Measurements from ENCODE around the gene KCNAB2.

The KCNAB2 gene

DNA sequence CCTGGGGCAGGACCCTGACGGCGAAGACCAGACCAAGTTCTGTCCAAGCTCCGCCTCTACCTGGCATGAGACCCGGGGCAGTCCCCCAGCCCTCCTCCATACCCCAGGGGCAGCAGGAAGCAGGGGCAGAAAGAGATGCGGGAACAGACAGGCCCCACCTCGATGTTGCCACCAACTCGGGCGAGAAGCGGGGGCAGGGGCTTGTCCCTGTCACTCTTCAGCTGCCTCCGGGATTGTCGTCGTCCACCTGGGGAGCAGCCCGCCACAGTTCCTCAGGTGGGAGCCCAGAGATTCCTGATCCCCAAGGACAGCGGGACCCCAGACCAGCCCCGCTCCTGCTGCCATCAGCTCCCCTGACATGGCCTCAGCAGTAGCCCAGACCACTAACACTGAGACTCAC lies 79.7 kb downstream of the KCNAB2 start:
- no peak for DNase-seq (ENCODE audit: low spot score)
- no peak for FAIRE-seq

DNA sequence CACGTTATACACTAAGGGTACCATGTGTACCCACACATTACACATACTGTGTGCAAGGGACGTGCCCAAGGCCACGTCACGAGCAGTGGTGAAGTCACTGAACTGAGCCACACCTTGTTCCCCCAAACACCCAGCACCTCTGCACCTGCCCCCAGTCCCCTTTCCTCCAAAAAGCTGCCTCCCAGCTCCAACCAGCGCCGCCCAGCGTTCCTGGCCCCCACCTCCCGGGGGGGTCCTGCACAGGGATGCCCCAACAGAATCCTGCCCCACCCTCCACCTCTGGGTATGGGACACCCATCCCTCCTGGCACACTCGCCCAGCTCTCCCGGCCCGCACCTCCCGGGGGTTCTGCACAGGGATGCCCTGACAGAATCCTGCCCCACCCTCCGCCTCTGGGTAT lies 80.3 kb downstream of the KCNAB2 start:
- FAIRE-seq: no peak
- no peak for DNase-seq (ENCODE audit: low spot score)

DNA sequence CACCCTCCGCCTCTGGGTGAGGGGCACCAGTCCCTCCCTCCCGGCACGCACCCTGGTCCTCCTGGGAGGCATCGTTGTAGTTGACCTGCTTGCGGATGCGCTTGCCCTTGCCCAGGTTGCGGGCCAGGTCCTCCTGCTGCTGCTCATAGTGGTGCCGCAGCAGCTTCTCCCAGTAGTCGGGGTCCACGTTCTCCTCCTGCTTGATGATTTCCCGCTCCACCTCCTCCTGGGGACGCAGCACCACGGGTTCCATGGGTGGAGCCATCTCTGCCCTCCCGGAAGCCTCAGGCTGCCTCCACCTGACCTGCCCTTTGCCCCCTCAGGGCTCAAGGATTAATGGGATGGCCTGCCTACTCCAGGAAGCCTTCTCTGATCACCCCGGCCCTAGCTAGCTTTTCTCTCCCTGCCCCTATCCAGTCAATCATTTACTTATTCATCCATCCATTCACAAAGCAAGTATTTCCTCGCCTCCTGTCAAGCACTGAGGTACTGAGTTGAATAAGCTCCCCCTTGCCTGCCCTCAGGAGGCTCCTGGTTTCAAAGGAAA lies 80.9 kb downstream of the KCNAB2 start:
- DNase-seq (ENCODE audit: low spot score): no peak
- FAIRE-seq: no peak

DNA sequence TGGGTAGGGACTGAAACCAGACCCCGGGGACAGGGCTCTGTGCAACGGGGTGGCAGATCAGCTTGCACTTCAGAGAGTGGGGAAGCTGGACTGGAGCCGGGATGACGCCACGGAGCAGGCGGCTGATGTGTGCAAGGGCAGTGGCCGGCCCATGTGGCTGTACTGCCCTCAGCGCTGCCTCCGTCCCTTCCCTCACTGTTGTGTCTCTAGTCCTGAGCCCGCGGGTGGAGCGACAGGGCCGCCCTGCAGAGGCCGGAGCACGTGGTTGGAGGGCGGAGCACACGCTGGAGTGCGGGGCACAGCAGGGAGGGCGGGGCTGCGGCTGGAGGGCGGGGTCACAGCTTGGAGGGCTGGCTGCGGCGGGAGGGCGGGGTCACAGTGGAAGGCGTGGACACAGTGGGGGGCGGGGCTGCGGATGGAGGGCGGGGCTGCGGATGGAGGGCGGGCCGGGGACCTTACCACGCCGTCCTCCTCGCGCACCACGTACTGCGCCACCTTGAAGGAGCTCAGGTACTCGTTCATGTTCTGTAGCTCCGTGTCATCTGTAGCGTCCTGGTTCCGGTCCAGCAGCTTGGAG lies 82.0 kb downstream of the KCNAB2 start:
- DNase-seq (ENCODE audit: low spot score) (no peak), FAIRE-seq (no peak)

DNA sequence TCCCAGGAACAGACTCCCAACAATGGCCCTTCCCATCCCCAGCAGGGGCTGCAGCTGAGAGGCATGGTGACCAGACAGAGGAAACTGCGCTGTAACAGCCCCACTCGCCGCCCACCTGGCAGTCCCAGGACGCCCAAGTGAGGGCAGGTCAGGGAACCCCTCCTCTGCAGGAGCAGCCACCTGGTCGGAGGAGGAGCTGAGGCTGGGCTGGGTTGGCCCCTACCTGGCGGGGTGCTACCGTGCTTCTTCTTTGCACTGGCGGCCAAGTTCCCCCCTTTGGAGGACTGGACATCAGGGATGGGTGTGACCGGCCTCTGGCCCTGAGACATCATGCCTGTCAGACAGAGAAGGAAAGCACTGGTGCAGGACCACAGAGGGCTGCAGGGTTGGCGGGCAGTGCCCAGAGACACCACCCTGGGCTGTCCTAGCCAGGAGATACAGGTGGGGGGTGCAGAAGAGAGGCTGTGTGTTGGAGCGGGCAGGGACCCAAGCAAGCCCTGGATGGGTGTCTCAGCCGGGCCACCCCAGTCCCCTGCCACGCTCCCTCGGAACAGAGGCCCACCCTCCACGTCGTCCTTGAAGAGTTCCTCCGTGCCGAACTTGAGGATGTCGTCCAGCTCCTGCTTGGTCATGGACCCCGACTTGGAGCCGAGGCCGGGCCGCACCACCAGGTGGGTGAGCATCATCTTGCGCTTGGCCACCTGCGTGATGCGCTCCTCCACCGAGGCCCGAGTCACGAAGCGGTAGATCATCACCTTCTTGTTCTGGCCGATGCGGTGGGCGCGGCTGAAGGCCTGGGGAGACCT lies 82.8 kb downstream of the KCNAB2 start:
- DNase-seq (ENCODE audit: low spot score): no peak
- no peak for FAIRE-seq

DNA sequence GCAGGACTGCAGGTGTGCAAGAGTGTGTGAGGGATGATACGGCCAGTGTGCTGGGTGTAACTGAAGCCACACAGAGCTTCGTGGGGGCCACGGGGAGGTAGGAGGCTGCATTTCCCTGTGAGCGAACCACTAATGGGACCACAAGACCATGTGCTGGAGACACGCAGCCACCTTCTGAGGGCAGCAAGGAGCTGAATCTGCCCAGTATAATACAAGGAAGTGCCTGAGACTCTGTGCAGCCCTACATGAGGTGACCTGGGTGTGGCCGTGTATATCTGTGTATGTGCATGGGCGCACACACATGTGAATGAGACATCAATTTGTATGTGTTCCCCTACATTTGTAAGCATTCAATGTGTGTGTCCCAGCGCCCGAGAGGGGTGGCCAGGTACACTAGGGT lies 83.6 kb downstream of the KCNAB2 start:
- DNase-seq (ENCODE audit: low spot score) (no peak), FAIRE-seq (no peak)

DNA sequence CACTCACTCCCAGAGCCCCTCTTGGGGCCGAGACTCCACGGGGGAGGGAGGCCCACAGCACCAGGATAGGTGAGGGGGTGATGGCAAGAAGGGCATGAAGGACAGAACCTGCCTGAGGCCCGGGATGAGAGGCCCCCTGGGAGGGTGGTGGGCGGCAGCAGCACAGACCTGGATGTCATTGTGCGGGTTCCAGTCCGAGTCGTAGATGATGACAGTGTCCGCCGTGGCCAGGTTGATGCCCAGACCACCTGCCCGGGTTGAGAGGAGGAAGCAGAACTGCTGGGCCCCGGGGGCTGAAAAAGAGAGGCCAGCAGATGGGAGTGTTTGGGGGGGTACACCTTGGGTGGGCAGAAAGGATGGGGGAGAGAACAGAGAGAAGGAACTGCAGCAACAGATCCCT lies 84.3 kb downstream of the KCNAB2 start:
- FAIRE-seq (no peak), DNase-seq (ENCODE audit: low spot score) (no peak)

DNA sequence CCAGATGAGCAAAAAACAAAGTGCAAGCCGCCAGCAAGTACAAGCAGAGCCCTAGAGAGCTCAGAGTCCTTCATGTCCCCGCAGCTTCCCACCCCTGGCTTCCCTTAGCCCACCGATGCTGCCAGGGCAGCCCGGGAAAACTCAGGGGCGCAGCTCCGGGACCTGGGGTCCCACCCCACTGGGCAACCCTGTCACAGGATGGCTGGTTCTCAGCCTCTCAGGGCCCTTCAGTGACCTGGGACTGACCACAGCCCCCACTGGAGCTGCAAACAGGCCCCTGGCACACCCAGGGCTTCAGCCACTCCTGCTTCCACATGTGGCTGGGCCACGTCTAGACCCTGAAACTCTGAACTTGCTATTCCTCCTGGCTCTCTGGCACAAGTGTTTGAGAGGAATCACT lies 84.9 kb downstream of the KCNAB2 start:
- FAIRE-seq (no peak), DNase-seq (ENCODE audit: low spot score) (no peak)

DNA sequence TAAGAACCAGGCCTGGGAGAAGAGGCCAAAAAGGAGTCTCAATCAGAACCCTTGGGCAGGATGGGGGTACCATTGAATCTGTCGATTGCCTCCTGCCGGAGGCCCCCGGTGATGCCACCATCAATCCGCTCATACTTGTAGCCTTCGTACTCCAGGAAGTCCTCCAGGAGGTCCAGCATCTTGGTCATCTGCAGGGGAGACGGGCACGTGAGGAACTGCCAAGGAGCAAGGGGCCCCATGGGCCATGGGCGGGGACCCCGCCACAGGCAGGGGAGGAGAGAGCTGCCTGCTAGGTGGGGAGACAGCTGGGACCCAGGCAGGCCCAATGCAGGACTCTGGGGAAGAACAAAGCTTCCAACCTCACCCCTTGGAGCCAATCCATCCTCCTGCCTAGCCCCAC lies 85.9 kb downstream of the KCNAB2 start:
- DNase-seq (ENCODE audit: low spot score): no peak
- FAIRE-seq: no peak

DNA sequence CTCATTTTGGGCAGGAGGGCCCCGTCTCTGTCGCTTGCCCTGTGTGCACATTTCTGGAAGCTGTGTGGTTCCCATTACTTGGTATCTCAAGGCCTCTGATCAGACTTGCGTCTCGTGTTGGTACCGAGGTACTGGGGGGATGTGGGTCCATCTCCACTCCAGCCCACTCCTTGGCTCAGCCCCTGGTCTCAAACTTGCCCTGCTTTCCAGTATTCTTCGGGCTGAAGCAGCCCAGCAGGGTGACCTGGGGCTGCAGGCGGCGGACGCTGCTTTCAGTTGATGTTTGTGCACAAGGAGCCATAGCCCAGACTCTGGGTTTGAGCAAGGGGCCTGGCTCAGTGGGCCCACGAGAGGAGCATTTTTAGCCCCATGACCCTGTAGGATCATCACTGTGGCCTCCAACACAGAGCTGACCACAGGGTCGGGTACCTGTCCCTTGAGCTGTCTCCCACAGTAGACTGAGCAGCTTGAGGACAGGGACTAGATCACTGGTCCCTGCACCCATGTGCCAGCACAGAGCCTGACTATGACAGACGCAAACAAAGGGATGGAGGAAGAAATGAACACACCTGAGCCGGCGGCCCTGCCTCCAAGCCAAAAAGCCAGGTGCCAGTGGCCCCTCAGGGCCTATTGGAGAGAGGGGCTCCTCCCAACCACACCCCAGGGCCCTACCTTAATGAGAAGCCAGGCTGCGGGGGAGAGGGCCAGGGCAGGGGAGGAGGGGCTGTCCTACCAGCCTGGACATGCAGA lies 87.6 kb downstream of the KCNAB2 start:
- FAIRE-seq: no peak
- DNase-seq (ENCODE audit: low spot score): no peak

DNA sequence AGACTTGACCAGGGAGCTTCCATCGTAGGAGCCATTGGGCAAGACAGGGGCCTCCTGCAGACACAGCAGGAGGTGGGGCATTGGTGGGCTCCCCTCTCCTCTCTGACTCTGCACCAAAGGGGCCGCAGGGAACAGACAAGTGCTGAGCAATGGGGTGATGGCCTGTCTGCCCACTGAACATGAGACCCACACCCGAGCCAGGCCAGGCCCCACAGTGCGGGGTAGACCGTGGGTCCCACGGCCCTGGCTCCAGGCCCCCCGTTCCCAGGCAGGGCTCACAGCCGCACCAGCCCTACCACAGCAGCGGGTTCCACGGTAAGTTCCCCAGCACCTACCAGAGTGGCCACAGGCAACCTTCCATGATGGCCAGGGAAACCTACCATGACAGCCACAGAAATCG lies 88.5 kb downstream of the KCNAB2 start:
- FAIRE-seq: no peak
- DNase-seq (ENCODE audit: low spot score): no peak

DNA sequence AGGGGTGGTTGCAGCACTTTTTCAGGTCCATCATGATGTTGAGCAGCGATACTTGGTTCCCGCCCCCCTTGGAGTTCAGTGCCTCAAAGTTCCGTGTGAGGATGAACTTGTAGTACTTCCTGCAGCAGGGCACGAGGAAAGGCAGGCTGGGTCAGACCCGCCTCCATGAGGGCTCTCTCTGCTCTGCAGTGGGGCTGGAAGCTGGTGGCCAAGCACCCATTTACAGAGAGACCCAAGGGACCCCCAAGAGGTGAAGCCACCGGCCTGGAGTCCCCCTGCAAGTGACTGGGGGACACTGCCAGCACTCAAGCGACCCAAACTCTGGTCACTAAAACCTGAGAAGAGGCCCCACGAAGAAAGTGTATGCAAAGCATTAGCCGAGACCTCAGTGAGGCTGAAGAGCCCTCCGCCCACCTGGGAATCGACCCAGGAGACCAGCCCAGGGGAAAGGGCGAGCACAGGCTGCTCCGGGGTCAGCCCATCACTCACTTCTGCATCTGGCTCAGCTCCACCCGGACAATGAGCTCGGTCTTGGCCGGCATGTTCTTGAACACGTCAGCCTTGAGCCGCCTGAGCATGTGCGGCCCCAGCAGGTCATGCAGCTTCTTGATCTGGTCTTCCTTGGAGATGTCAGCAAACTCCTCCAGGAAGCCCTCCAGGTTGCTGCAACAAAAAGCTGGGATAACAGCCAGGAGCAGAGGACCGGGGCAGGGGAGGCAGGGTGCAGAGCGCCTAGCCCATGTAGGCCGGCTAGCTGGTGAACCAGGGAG lies 89.2 kb downstream of the KCNAB2 start:
- DNase-seq (ENCODE audit: low spot score): no peak
- FAIRE-seq: no peak

DNA sequence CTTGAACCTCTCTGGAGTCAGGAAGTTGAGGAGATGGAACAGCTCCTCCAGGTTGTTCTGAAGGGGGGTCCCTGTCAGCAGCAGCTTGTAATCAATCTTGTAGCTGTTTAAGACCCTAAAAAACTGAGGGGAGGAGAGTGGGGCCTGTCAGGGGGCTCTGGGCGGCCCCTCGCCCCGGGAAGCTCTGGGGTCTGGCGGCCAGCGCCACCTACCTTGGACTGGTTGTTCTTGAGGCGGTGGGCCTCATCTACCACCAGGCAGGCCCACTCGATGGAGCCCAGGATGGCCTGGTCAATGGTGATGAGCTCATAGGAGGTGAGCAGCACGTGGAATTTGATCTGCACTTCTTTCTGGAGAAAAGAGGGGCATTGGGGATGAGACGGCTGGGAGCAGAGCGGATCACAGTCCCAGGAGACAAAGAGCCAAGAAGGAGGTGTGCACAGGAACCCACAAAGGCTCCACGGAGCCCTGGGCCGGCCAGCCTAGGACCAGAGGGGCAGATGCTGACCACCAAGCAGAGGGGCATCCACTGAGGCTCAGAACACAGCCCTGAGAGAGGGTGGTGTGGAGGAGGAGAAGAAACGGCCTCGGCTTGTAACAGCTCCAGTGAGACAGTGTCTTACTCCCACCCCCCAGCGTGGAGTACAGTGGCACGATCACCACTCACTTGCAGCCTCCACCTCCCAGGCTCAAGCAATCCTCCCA lies 91.0 kb downstream of the KCNAB2 start:
- DNase-seq (ENCODE audit: low spot score): no peak
- FAIRE-seq: no peak

DNA sequence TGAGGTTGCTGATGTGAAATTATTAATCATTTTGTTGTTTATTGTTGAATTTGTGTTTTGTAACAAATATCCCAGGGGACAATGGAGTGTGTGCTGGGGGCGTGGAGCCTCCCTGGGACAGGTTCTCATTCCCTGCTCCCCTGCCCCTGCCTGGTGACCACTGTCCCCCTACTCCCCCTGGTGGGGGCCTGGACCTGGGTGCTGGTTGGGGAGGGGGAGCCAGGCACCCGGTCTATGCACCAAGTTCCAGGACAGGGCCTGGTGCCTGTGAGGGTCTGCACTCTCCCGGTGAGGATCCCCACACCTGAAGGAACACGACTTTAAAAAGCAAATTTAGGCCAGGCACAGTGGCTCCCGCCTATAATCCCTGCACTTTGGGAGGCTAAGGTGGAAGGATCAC lies 92.1 kb downstream of the KCNAB2 start:
- DNase-seq (ENCODE audit: low spot score) (no peak), FAIRE-seq (no peak)

DNA sequence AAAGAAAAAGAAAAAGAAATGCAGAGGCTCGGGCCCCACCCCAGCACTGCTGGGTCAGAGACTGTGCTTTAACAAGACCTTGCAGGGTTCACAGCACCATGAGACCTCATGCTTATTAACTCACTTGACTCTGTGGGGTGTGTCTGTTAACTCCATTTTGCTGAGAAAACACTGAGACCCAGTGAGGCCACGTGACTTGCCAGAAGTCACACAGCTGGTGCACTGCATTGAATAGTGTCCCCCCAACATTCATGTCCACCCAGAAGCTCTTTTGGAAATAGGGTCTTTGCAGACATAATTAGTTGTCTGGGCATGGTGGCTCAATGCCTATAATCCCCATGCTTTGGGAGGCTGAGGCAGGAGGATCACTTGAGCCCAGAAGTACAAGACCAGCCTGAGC lies 94.7 kb downstream of the KCNAB2 start:
- no peak for DNase-seq (ENCODE audit: low spot score)
- no peak for FAIRE-seq

DNA sequence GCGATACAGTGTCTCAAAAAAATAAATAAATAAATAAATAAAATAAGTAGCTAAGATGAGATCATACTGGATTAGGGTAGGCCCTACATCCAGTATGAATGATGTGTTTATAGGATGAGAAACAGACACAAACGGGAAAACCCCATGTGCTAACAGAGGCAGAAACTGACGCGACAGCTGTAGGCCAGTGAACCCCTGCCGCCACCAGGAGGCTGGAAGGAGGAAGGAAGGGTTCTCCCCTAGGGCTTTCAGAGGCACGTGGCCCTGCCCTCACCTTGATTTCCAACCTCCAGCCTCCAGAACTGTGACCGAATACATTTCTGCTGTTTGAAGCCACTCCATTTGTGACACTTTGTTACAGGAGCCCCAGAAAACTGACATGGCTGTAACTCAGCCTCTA lies 95.9 kb downstream of the KCNAB2 start:
- DNase-seq (ENCODE audit: low spot score) (no peak), FAIRE-seq (no peak)

DNA sequence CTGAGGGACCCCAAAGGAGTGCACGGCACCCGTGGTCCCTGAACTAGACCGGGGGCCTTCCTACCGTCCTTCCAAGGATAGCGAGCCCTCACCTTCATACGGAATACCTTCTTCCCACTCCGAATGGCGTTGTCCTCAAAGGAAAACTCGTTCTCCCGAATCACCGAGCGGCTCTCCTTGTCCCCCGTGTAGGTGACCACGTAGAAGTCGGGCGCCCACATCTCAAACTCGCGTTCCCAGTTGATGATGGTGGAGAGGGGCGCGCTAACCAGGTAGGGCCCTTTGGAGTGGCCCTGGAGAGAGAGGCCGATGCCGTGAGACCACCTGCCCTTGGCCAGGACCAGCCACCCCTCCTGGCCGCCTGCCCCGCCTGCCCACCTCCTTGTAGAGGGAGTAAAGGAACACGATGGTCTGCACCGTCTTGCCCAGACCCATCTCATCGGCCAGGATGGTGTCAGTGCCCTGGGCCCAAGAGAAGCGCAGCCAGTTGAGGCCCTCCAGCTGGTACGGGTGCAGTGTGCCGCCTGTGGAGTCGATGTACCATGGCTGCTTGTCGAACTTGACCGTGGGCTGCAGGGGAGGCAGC lies 96.4 kb downstream of the KCNAB2 start:
- FAIRE-seq: no peak
- no peak for DNase-seq (ENCODE audit: low spot score)

DNA sequence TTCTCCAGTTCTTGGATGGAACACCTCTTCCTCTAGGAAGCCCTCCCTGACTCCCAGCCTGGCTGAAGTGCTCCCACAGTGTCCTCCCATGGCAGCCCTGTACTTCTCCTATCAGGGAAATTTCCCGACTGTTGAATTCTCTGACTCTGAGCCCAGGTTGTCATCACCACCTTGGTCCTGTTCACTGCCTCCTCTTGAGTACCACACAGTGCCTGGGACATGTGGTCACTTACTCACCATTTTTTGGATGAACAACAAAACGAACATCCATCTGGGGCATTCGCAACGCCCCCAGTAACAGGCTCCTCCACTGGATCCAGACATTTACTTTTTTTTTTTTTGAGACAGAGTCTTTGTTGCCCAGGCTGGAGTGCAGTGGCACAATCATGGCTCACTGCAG lies 97.0 kb downstream of the KCNAB2 start:
- no peak for FAIRE-seq
- no peak for DNase-seq (ENCODE audit: low spot score)

DNA sequence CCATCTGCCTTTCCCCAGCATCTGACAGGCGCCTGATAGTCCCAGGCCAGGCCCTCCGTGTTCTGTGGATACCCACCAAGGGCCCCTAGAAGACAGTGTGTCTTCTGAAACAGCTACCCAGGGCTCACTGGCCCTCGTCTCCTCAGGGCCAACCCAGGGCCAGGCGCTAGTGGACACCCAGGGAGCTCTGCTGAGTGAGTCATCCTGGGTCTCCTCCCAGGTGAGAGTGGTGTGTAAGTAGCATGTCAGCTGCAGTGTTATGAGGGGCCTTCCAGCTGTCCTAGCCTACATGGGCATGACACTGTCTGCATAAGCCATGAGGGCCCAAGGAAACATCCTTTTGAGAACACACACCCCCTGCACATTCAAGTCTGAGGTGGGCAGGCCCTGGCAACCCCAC lies 97.7 kb downstream of the KCNAB2 start:
- DNase-seq (ENCODE audit: low spot score): no peak
- no peak for FAIRE-seq

DNA sequence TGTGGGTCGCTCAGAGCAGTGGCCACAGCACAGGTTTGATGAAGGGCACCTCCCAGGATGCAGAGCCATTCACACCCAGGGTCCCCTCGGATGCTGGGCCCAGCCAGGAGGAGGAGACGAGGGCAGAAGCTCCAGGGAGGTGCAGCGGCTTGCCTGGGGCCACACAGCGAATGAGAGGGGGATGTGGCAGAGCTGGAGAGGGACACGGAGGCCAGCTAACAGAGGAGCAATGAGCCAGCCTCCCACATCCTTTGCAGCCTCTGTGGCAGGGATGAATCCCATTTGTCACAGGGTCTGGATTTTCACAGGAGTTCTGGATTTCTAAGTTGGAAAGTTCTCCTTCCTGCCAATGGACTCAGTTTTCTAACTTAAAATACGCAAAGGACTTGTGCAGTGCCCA lies 98.5 kb downstream of the KCNAB2 start:
- FAIRE-seq: no peak
- DNase-seq (ENCODE audit: low spot score): no peak
